HepG2 (cell line): Measurements from ENCODE around the gene PREP. TPM values are rescaled to one million over a fixed set of nuclear protein-coding genes. Genes with fewer than 3 reads are reported as not detected.

Source experiments
- ATAC-seq: fragments of 200-7000 bp; cut with Tn5 transposase; 3 replicates; pipeline ENCODE4 v1.9.1; 2020; ENCODE audit warnings: mild to moderate bottlenecking, moderate library complexity
- BruUV-seq: library from RNA; stranded (reverse); fragments of 400-500 nt; replicated peaks from 2 replicates; lab custom pipeline; 2021; lab: Mats Ljungman, UMichigan
- CTCF ChIA-PET: fragments of 300-600 bp; formaldehyde crosslinking; extraction: SDS; loops from one replicate; lab custom pipeline; 2021; ENCODE audit warnings: low total read pairs, inconsistent platforms, low intra/inter-chr PET ratio; lab: Yijun Ruan, JAX
- POLR2A ChIA-PET: fragments of 350-600 bp; sonication (Branson Sonifier 250); formaldehyde crosslinking; loops from one replicate; lab custom pipeline; 2020; ENCODE audit warnings: antibody characterized with exemption, inconsistent platforms; lab: Yijun Ruan, JAX
- DNase-seq: peaks from one replicate; pipeline ENCODE4 v3.0.0-alpha.2; 2015; ENCODE audit warnings: low spot score
- FAIRE-seq: peaks from 3 replicates; lab custom pipeline; 2011; peaks lifted over from hg19 to GRCh38; lab: Jason Lieb, UNC
- H2AFZ ChIP-seq: one replicate; pipeline ENCODE4 v1.6.1; 2011; ENCODE audit warnings: low read length, inconsistent platforms
- H3K27ac ChIP-seq: fragments of 300-600 bp; 3 replicates; pipeline ENCODE4 v1.8.0; 2011; ENCODE audit warnings: mixed run types, mild to moderate bottlenecking, mixed read lengths, low read length, inconsistent platforms; ENCODE audit not compliant: insufficient read depth; ENCODE audit errors: extremely low read length
- H3K27me3 ChIP-seq, 2 experiments: fragments of 200-600 bp in 1 of 2; 2 replicates in 1 of 2; 3 replicates in 1 of 2; pipeline versions ENCODE4 v1.6.0 to v1.8.0; 2011; ENCODE audit warnings: low read length in 2 of 2, mild to moderate bottlenecking in 2 of 2, moderate library complexity in 2 of 2, inconsistent platforms in 1 of 2; ENCODE audit not compliant: insufficient read depth in 2 of 2, control insufficient read depth in 1 of 2
- H3K36me3 ChIP-seq, 2 experiments: fragments of 200-600 bp in 1 of 2; replicated peaks in 1 of 2; 2 replicates in 1 of 2; 3 replicates in 1 of 2; pipeline versions ENCODE4 v1.5.1 to v1.8.0; 2011; ENCODE audit warnings: low read length in 2 of 2, inconsistent platforms in 1 of 2; ENCODE audit not compliant: insufficient read depth in 2 of 2, control insufficient read depth in 1 of 2
- H3K4me1 ChIP-seq: 2 replicates; pipeline ENCODE4 v1.5.1; 2012; ENCODE audit warnings: low read length, inconsistent platforms; ENCODE audit not compliant: insufficient read depth
- H3K4me2 ChIP-seq: 2 replicates; pipeline ENCODE4 v1.6.0; 2011; ENCODE audit warnings: low read depth, low read length, inconsistent platforms
- H3K4me3 ChIP-seq, 3 experiments: fragments of 200-600 bp in 1 of 3; sonication (generic), shearing (Covaris generic) in 1 of 3; replicated peaks in 1 of 3; 2 replicates each; pipeline ENCODE4 v1.5.1; 2011 to 2016; ENCODE audit warnings: low read length in 3 of 3, inconsistent platforms in 2 of 3, low read depth in 2 of 3, mild to moderate bottlenecking in 2 of 3, control low read depth in 1 of 3, mixed read lengths in 1 of 3; ENCODE audit not compliant: insufficient read depth in 1 of 3
- H3K79me2 ChIP-seq: one replicate; pipeline ENCODE4 v1.6.1; 2011; ENCODE audit warnings: low read length, inconsistent platforms; ENCODE audit not compliant: insufficient read depth
- H3K9ac ChIP-seq: 2 replicates; pipeline ENCODE4 v1.6.0; 2011; ENCODE audit warnings: mild to moderate bottlenecking, low read depth, low read length, inconsistent platforms; ENCODE audit not compliant: insufficient read depth
- H3K9me3 ChIP-seq: 2 replicates; pipeline ENCODE4 v1.5.1; 2012; ENCODE audit warnings: mild to moderate bottlenecking, low read length
- H4K20me1 ChIP-seq: 2 replicates; pipeline ENCODE4 v1.6.0; 2011; ENCODE audit warnings: inconsistent platforms, mild to moderate bottlenecking, low read length, moderate library complexity; ENCODE audit not compliant: insufficient read depth
- AGO1 ChIP-seq: fragments of 200-400 bp; formaldehyde crosslinking; IDR thresholded peaks from 2 replicates; pipeline ENCODE4 v1.6.1; 2017; ENCODE audit warnings: mild to moderate bottlenecking, low read depth, low read length, moderate library complexity; ENCODE audit not compliant: poor library complexity, severe bottlenecking
- GLI4 ChIP-seq: sonication (generic); formaldehyde crosslinking; IDR thresholded peaks from 2 replicates; pipeline ENCODE4 v1.5.1; 2020; ENCODE audit warnings: missing genetic modification reagents, mild to moderate bottlenecking, moderate library complexity, borderline replicate concordance
- HMG20A ChIP-seq: IDR thresholded peaks from 2 replicates; pipeline ENCODE4 v1.6.1; 2016; ENCODE audit warnings: borderline replicate concordance
- HMGA1 ChIP-seq: sonication (generic); formaldehyde crosslinking; conservative IDR thresholded peaks from 2 replicates; pipeline ENCODE4 v1.4.0; 2020; ENCODE audit warnings: missing genetic modification reagents
- MIER2 ChIP-seq: IDR thresholded peaks from 2 replicates; pipeline ENCODE4 v1.6.1; 2016; ENCODE audit warnings: missing biosample characterization, missing genetic modification reagents
- YEATS4 ChIP-seq: sonication (generic); formaldehyde crosslinking; IDR thresholded peaks from 2 replicates; pipeline ENCODE4 v1.4.0; 2020; ENCODE audit warnings: missing genetic modification reagents, borderline replicate concordance
- ZNF24 ChIP-seq: fragments of 450-650 bp; IDR thresholded peaks from 2 replicates; pipeline ENCODE4 v1.6.1; 2017; ENCODE audit warnings: antibody characterized with exemption, mild to moderate bottlenecking
- ZNF292 ChIP-seq: sonication (generic); formaldehyde crosslinking; IDR thresholded peaks from 2 replicates; pipeline ENCODE4 v1.8.1; 2022; ENCODE audit warnings: mild to moderate bottlenecking, low read depth, missing genetic modification reagents, borderline replicate concordance
- ZNF3 ChIP-seq: IDR thresholded peaks from 2 replicates; pipeline ENCODE4 v1.7.0; 2017; ENCODE audit warnings: inconsistent platforms
- ZNF644 ChIP-seq: IDR thresholded peaks from 2 replicates; pipeline ENCODE4 v1.6.1; 2016; ENCODE audit warnings: low read depth
- WGBS: methylation state at CpG from one replicate; pipeline ENCODE4 v1.1.6; 2017; ENCODE audit warnings: low lambda C conversion rate; 5-methylcytosine and 5-hydroxymethylcytosine counted together
- in situ Hi-C: cut with HindIII; loops from 2 replicates; pipeline ENCODE4 v1.10.0; 2017; ENCODE audit warnings: low pct_unique_long_range_greater_than_20kb; ENCODE audit not compliant: extremely low pct_ligation_motif_present
- intact Hi-C: fragments of 100-400 bp; cut with micrococcal nuclease; formaldehyde crosslinking; loops from one replicate; pipeline ENCODE4 v1.10.0; 2022; ENCODE audit not compliant: unreplicated experiment
- polyA plus RNA-seq, 8 experiments: library from polyadenylated mRNA; depleted of rRNA in 3 of 8; stranded (reverse) in 7 of 8; unstranded in 1 of 8; fragments of >200 nt; fragmentation: Illumina TruSeq in 4 of 8; extraction: Trizol in 4 of 8; gene quantifications; 2 replicates each; pipeline versions ENCODE4 v1.2.1 to v1.2.3, GENCODE V29; 2011 to 2016; ENCODE audit warnings: low read depth in 4 of 8, missing spikeins in 1 of 8, mixed read lengths in 1 of 8; ENCODE audit not compliant: insufficient read depth in 1 of 8
- total RNA-seq, 5 experiments: library from RNA; depleted of rRNA; stranded (reverse); fragments of >200 nt; fragmentation: Illumina TruSeq; extraction: Trizol; gene quantifications; 2 replicates each; pipeline ENCODE4 v1.2.3, GENCODE V29; 2016; ENCODE audit warnings: low read depth in 1 of 5
- TF ChIP-seq, protein P1 (sequence below), 2 experiments: sonication (generic) in 1 of 2; formaldehyde crosslinking in 1 of 2; IDR thresholded peaks; 2 replicates each; pipeline versions ENCODE4 v1.4.0 to v1.6.1; 2016 to 2020; ENCODE audit warnings: borderline replicate concordance in 1 of 2, low read depth in 1 of 2, mild to moderate bottlenecking in 1 of 2, missing genetic modification reagents in 1 of 2
- TF ChIP-seq, protein P2 (sequence below): sonication (generic); formaldehyde crosslinking; IDR thresholded peaks from 2 replicates; pipeline ENCODE4 v1.5.1; 2020; ENCODE audit warnings: missing genetic modification reagents, mild to moderate bottlenecking, borderline replicate concordance
- TF ChIP-seq, protein P3 (sequence below): sonication (generic); formaldehyde crosslinking; IDR thresholded peaks from 2 replicates; pipeline ENCODE4 v1.9.0; 2022; ENCODE audit warnings: low read depth, missing genetic modification reagents

PREP gene
- total and polyA plus RNA-seq, 2 of the 13 experiments (the other 11 are each of a cell fraction or from before 2014, with no cell fraction given): 12.6 to 15.9 TPM

DNA sequence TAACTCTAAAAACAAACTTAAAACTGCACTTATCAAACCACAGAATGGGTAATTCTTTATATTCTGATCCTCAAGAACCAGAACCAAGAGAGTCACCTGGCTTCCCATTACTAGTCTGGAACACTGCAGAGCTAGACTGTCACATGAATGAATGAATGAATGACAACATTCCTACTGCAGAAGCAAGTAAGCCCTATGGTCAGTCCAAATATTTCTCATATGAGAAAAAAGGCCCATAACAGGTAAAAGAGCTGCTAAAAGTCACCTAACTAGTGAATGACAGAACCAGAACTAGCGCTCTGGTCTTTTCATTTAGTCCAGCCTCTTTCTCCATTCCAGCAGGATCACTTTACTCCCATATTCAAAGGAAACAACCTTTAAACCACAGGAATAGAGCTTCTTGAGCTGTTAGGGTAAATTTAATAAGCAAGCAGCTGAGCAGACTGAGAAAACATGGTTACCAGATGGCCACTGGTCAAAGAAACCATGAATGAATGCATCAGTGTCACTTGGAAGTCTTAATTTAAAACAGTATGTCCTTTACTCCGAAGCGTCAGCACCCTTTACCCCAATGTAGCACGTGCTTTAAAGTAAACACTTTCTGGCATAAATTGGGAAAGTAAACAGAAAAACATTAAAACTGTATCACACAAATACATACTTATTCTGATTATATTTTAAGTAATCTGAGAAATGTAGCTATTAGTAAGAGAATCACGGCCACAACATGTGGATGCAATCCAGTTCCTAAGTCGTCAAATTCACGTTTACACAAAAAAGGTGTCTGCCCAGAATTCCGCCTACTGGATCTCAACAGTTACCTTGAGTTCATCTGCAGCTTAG lies 1.4 kb downstream of the PREP start:
- DNase-seq (no peak), FAIRE-seq (no peak), ATAC-seq (no peak)
- ChIA-PET CTCF (no interaction called here), POLR2A (no interaction called here)
- H3K27ac ChIP-seq: peak overlapping the region; percentile 80
- peaks cover 66% of the 10 kb centered on the region for H3K4me1 ChIP-seq
- no peaks in the 10 kb centered on the region for H3K27me3 ChIP-seq
- peak overlapping the region; percentile 64 for H2AFZ ChIP-seq
- H3K79me2 ChIP-seq: peaks cover 42% of the 10 kb centered on the region
- H3K4me3 ChIP-seq: peak overlapping the region; percentile 95 to 97 (median 96)
- BruUV-seq: TSS peak; percentile 66
- WGBS: 20% methylated on average over 8 of the region's 8 CpGs
- in situ Hi-C loops: loop anchor here (10.0 kb wide), 2 partner anchors 77 to 307 kb away; no protein-coding TSS in a partner anchor
- H3K4me2 ChIP-seq: peak overlapping the region; percentile 90
- H3K9ac ChIP-seq: peak overlapping the region; percentile 79
- H4K20me1 ChIP-seq: no peaks in the 10 kb centered on the region
- peaks cover 0 to under 1% of the 10 kb centered on the region in 2 experiments; a peak in 1 of 5 replicates for H3K36me3 ChIP-seq
- intact Hi-C loops: loop anchor here (2.0 to 10.0 kb wide), 2 partner anchors 19 to 447 kb away; partner anchors contain the start of gene LIN28B
- H3K9me3 ChIP-seq: no peaks in the 10 kb centered on the region
- TF ChIP-seq ZNF644 (0 out of 2 replicates have a peak, but pooled peaks have one; percentile 4), MIER2 (CRISPR knock-in tag) (no peak), HMGA1 (CRISPR knock-in tag) (no peak), GLI4 (CRISPR knock-in tag) (no peak), ZNF24 (0 out of 2 replicates have a peak, but pooled peaks have one; percentile 44), YEATS4 (CRISPR knock-in tag) (no peak), HMG20A (CRISPR knock-in tag) (no peak), ZNF3 (CRISPR knock-in tag) (no peak), ZNF292 (CRISPR knock-in tag) (0 out of 2 replicates have a peak, but pooled peaks have one; percentile 0), AGO1 (no peak)
- TF ChIP-seq, protein P1, sequence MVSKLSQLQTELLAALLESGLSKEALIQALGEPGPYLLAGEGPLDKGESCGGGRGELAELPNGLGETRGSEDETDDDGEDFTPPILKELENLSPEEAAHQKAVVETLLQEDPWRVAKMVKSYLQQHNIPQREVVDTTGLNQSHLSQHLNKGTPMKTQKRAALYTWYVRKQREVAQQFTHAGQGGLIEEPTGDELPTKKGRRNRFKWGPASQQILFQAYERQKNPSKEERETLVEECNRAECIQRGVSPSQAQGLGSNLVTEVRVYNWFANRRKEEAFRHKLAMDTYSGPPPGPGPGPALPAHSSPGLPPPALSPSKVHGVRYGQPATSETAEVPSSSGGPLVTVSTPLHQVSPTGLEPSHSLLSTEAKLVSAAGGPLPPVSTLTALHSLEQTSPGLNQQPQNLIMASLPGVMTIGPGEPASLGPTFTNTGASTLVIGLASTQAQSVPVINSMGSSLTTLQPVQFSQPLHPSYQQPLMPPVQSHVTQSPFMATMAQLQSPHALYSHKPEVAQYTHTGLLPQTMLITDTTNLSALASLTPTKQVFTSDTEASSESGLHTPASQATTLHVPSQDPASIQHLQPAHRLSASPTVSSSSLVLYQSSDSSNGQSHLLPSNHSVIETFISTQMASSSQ (IDR thresholded peaks at IDR 0.05; ENCODE audit: low read depth): no peak
- TF ChIP-seq, protein P1 (CRISPR knock-in tag; IDR thresholded peaks at IDR 0.05; ENCODE audit: borderline replicate concordance): no peak
- TF ChIP-seq, protein P2, sequence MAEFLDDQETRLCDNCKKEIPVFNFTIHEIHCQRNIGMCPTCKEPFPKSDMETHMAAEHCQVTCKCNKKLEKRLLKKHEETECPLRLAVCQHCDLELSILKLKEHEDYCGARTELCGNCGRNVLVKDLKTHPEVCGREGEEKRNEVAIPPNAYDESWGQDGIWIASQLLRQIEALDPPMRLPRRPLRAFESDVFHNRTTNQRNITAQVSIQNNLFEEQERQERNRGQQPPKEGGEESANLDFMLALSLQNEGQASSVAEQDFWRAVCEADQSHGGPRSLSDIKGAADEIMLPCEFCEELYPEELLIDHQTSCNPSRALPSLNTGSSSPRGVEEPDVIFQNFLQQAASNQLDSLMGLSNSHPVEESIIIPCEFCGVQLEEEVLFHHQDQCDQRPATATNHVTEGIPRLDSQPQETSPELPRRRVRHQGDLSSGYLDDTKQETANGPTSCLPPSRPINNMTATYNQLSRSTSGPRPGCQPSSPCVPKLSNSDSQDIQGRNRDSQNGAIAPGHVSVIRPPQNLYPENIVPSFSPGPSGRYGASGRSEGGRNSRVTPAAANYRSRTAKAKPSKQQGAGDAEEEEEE (CRISPR knock-in tag): no peak
- TF ChIP-seq, protein P3, sequence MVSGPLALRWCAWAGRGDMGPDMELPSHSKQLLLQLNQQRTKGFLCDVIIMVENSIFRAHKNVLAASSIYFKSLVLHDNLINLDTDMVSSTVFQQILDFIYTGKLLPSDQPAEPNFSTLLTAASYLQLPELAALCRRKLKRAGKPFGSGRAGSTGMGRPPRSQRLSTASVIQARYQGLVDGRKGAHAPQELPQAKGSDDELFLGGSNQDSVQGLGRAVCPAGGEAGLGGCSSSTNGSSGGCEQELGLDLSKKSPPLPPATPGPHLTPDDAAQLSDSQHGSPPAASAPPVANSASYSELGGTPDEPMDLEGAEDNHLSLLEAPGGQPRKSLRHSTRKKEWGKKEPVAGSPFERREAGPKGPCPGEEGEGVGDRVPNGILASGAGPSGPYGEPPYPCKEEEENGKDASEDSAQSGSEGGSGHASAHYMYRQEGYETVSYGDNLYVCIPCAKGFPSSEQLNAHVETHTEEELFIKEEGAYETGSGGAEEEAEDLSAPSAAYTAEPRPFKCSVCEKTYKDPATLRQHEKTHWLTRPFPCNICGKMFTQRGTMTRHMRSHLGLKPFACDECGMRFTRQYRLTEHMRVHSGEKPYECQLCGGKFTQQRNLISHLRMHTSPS (CRISPR knock-in tag): no peak
